ENCODE measurements around the gene ULK4.

DNA sequence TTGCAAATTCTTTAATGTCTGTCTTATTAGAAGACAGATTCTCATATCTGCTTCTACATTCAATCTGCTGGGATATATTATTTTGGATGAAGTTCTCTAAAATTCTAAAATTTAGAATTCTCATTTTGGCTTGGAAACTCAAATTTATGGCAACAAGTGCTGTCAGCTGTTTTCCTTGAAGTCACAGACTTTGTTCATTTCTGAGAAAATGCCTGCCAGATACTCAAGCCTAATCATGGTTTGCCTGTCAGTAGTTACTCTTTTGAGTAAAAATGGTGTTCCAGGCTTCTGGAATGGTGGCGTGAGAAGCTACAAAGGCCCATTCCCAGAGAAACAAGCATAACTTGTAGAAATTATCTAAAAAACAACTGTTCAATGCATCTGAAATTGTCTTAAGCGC is 646.8 kb downstream of the ULK4 start:
- TF ChIP-seq SIN3A (IDR thresholded peaks at IDR 0.05; ENCODE audit: low read depth) (no peak), POLR2A (IDR thresholded peaks at IDR 0.05; ENCODE audit: borderline replicate concordance, extremely low read depth, insufficient read depth, insufficient read length) (no peak), CTCF (IDR thresholded peaks at IDR 0.05 in 2 of 3, conservative IDR thresholded peaks at IDR 0.05 in 1 of 3; ENCODE audit: borderline replicate concordance in 1 of 3, insufficient read depth in 1 of 3, low read depth in 2 of 3, low read length in 2 of 3) (no peak), JUND (IDR thresholded peaks at IDR 0.05) (no peak), EZH2 (IDR thresholded peaks at IDR 0.05) (no peak), ELF1 (IDR thresholded peaks at IDR 0.05; ENCODE audit: borderline replicate concordance, low read depth) (no peak), CEBPB (IDR thresholded peaks at IDR 0.05; ENCODE audit: low read depth) (no peak), POLR2AphosphoS5 (IDR thresholded peaks at IDR 0.05; ENCODE audit: low read depth, low read length) (no peak), TCF7L2 (IDR thresholded peaks at IDR 0.05; ENCODE audit: borderline replicate concordance, extremely low read depth, insufficient read depth, insufficient read length) (no peak), FOSL1 (IDR thresholded peaks at IDR 0.05; ENCODE audit: low read depth) (no peak), RAD21 (IDR thresholded peaks at IDR 0.05; ENCODE audit: low read depth) (no peak), ZBTB33 (IDR thresholded peaks at IDR 0.05; ENCODE audit: extremely low read depth, insufficient replicate concordance, low read length) (no peak)
- TF ChIP-seq, protein P1, sequence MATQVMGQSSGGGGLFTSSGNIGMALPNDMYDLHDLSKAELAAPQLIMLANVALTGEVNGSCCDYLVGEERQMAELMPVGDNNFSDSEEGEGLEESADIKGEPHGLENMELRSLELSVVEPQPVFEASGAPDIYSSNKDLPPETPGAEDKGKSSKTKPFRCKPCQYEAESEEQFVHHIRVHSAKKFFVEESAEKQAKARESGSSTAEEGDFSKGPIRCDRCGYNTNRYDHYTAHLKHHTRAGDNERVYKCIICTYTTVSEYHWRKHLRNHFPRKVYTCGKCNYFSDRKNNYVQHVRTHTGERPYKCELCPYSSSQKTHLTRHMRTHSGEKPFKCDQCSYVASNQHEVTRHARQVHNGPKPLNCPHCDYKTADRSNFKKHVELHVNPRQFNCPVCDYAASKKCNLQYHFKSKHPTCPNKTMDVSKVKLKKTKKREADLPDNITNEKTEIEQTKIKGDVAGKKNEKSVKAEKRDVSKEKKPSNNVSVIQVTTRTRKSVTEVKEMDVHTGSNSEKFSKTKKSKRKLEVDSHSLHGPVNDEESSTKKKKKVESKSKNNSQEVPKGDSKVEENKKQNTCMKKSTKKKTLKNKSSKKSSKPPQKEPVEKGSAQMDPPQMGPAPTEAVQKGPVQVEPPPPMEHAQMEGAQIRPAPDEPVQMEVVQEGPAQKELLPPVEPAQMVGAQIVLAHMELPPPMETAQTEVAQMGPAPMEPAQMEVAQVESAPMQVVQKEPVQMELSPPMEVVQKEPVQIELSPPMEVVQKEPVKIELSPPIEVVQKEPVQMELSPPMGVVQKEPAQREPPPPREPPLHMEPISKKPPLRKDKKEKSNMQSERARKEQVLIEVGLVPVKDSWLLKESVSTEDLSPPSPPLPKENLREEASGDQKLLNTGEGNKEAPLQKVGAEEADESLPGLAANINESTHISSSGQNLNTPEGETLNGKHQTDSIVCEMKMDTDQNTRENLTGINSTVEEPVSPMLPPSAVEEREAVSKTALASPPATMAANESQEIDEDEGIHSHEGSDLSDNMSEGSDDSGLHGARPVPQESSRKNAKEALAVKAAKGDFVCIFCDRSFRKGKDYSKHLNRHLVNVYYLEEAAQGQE (IDR thresholded peaks at IDR 0.05; ENCODE audit: low read depth), result no peak
- TF ChIP-seq, protein P2, sequence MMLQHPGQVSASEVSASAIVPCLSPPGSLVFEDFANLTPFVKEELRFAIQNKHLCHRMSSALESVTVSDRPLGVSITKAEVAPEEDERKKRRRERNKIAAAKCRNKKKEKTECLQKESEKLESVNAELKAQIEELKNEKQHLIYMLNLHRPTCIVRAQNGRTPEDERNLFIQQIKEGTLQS (IDR thresholded peaks at IDR 0.05), result no peak
